Measurements from ENCODE around the gene PALD1. TPM values are rescaled to one million over a fixed set of nuclear protein-coding genes. Genes with fewer than 3 reads are reported as not detected.

The PALD1 gene
- polyA plus RNA-seq, 1 donor from 2014 or later: 0.08 TPM

DNA sequence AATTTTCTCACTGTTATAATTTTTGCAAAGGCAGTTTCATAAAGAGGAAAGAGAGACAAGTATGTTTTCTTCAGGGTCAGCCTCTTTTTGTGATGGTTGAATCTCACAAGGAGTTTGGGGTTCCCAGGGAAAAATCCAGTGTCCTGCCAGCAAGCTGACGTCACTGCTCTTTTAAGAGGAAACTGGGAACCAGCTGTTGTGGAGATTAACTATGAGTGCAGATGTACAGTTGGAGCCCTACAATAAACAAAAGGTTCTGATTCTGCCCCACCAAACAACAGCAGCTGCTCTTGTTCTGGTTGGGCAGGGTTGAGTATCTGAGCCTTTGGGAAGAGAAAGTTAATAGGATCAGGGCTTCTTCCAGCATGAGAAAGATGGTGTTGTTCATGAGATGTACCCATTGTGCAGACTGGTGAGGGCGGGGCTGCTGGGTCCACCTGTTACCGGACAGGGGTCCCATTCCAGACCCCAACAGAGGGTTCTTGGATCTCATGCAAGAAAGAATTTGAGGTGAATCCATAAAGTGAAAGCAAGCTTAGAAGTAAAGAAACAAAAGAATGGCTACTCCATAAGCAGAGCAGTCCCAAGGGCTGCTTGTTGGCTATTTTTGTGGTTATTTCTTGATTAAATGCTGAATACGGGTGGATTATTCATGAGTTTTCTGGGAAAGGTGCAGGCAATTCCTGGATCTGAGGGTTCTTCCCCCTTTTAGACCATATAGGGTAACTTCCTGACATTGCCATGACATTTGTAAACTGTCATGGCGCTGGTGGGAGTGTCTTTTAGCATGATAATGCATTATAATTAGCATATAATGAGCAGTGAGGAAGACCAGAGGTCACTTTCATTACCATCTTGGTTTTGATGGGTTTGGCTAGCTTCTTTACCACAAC is 111.4 kb downstream of the PALD1 start:
- H3K27me3 Mint-ChIP-seq: peaks cover 21% of the 10 kb centered on the region
- H3K27ac Mint-ChIP-seq: no peak overlapping the region
- H3K4me1 Mint-ChIP-seq: peaks cover 0 to 6% (median 4%) of the 10 kb centered on the region in 3 donors
- H3K9me3 Mint-ChIP-seq: no peaks in the 10 kb centered on the region
- no peak overlapping the region for H3K4me3 Mint-ChIP-seq
- H3K36me3 Mint-ChIP-seq: no peaks in the 10 kb centered on the region

GRCh38 chr10:70590655-70591416 is 112.3 kb downstream of the PALD1 start:
- Mint-ChIP-seq H3K27me3 (peaks cover 21% of the 10 kb centered on the region), H3K4me3 (no peak overlapping the region), H3K4me1 (peaks cover 0 to 6% (median 4%) of the 10 kb centered on the region in 3 donors), H3K9me3 (no peaks in the 10 kb centered on the region), H3K36me3 (no peaks in the 10 kb centered on the region), H3K27ac (no peak overlapping the region)

DNA sequence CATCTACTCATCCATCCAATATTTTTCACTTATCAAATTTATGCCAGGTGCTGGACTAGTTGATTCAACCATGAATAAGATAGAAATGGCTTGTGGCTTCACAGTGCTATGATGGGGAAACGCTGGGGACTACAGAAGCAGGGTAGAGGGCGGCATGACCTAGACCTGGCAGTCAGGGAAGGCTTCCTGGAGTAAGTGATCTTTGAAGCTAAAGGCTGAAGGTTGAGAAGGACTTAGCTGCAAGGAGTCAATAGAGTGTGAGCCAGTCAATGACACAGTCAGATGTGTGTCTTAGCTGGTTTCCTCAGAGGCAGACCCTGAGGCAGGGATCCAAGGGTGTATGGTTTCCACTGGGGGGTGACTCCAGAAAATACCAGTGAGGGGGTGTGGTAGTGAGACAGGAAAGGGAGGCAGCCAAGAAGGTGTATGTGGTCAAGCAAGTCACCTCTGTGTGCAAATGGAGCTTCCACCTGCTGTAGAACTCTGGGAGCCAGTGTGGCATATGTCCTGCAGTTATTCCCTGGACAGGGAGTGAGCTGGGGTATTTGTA is 113.7 kb downstream of the PALD1 start:
- H3K36me3 Mint-ChIP-seq: no peaks in the 10 kb centered on the region
- H3K27me3 Mint-ChIP-seq: peaks cover 21% of the 10 kb centered on the region
- peak overlapping the region in 1 of 4 donors; percentile 10 for H3K4me3 Mint-ChIP-seq
- no peaks in the 10 kb centered on the region for H3K9me3 Mint-ChIP-seq
- H3K4me1 Mint-ChIP-seq: peaks cover 0 to 6% (median 4%) of the 10 kb centered on the region in 3 donors
- no peak overlapping the region for H3K27ac Mint-ChIP-seq

GRCh38 chr10:70592746-70593512 is 114.4 kb downstream of the PALD1 start:
- H3K27ac Mint-ChIP-seq: no peak overlapping the region
- no peaks in the 10 kb centered on the region for H3K36me3 Mint-ChIP-seq
- H3K27me3 Mint-ChIP-seq: peaks cover 21% of the 10 kb centered on the region
- H3K4me3 Mint-ChIP-seq: no peak overlapping the region
- H3K9me3 Mint-ChIP-seq: no peaks in the 10 kb centered on the region
- peaks cover 0 to 6% (median 4%) of the 10 kb centered on the region in 3 donors for H3K4me1 Mint-ChIP-seq

GRCh38 chr10:70593513-70593890 is 114.9 kb downstream of the PALD1 start:
- Mint-ChIP-seq H3K27me3 (peaks cover 21% of the 10 kb centered on the region), H3K4me3 (no peak overlapping the region), H3K36me3 (no peaks in the 10 kb centered on the region), H3K27ac (no peak overlapping the region), H3K4me1 (peaks cover 0 to 4% (median 4%) of the 10 kb centered on the region in 3 donors), H3K9me3 (no peaks in the 10 kb centered on the region)

GRCh38 chr10:70594161-70594560 is 115.6 kb downstream of the PALD1 start:
- H3K9me3 Mint-ChIP-seq: no peaks in the 10 kb centered on the region
- H3K27me3 Mint-ChIP-seq: peaks cover 19% of the 10 kb centered on the region
- no peaks in the 10 kb centered on the region for H3K36me3 Mint-ChIP-seq
- no peak overlapping the region for H3K4me3 Mint-ChIP-seq
- peaks cover 0 to 4% (median 4%) of the 10 kb centered on the region in 3 donors for H3K4me1 Mint-ChIP-seq
- peak overlapping the region in 1 of 3 donors; percentile 59 for H3K27ac Mint-ChIP-seq

DNA sequence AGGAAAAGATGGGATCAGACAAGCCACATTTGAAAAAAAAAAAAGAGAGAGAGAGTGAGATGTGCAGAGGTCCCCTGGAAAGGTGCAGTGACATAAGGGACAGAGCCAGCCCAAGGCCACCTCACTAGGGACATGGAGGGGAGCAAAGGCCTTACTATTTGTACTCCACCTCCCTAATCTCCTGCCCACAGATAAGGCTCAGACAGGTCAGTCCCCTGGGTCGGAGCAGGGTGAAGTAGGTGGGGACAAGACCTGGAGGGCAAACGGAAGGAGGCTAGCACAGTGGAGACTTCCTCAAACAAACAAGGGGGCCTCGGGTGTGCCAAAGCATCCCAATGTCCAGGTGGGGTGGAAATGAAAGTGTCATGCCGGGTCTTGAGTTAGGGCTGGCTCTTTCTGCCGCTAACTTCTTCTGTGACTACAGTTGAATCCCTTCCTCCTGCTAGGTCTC is 117.0 kb downstream of the PALD1 start:
- Mint-ChIP-seq H3K4me1 (peaks cover 0 to 4% (median 4%) of the 10 kb centered on the region in 3 donors), H3K36me3 (no peaks in the 10 kb centered on the region), H3K9me3 (no peaks in the 10 kb centered on the region), H3K27ac (no peak overlapping the region), H3K4me3 (peak overlapping the region in 1 of 4 donors; percentile 49), H3K27me3 (peaks cover 12% of the 10 kb centered on the region)

DNA sequence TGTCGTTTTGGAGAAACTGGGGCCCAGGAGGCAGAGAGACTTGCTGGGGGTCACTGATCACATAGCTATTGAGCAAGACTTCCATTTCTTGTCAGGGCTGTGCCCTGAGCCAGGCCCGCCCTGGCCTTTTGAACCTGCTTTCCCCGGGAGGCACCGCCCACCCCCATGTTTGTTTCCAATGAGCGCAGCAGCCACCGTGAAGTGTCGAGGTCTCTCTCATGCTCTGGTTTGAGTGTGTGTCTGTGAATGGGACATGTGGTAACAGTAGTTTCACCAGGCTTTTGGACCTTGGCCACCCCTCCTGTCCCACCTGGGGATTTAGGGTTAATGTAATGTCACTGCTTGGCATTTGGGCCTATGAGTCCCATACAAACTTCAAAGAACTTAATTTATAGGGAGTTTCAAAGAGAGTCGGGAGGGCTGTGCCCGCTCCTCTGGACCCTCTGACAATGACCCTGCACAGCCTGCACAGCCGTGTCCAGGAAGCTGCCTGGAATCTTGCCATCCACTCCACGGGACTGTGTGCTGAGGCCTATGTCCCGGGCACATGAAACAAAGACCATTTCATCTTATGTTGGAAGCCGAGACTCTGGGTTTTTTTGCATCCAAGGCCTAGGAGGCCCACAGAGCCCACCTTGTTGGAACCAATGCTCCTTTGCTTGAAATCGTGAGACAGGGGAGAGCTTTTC is 117.7 kb downstream of the PALD1 start:
- H3K9me3 Mint-ChIP-seq: no peaks in the 10 kb centered on the region
- H3K36me3 Mint-ChIP-seq: no peaks in the 10 kb centered on the region
- H3K4me1 Mint-ChIP-seq: peaks cover 0 to 4% (median 4%) of the 10 kb centered on the region in 3 donors
- no peak overlapping the region for H3K4me3 Mint-ChIP-seq
- H3K27ac Mint-ChIP-seq: peak overlapping the region in 1 of 3 donors; percentile 25
- H3K27me3 Mint-ChIP-seq: peaks cover 8% of the 10 kb centered on the region

GRCh38 chr10:70596860-70597809 is 118.6 kb downstream of the PALD1 start:
- Mint-ChIP-seq H3K4me1 (peaks cover 0 to 4% (median 4%) of the 10 kb centered on the region in 3 donors), H3K36me3 (no peaks in the 10 kb centered on the region), H3K4me3 (no peak overlapping the region), H3K27ac (peak overlapping the region in 1 of 3 donors; percentile 80), H3K27me3 (peaks cover 7% of the 10 kb centered on the region), H3K9me3 (no peaks in the 10 kb centered on the region)

- H3K4me3 Mint-ChIP-seq: no peak overlapping the region
- no peaks in the 10 kb centered on the region for H3K36me3 Mint-ChIP-seq
- H3K9me3 Mint-ChIP-seq: no peaks in the 10 kb centered on the region
- peaks cover 0 to 4% (median 2%) of the 10 kb centered on the region in 3 donors for H3K4me1 Mint-ChIP-seq
- peaks cover 2% of the 10 kb centered on the region for H3K27me3 Mint-ChIP-seq
- H3K27ac Mint-ChIP-seq: peak overlapping the region in 1 of 3 donors; percentile 80
Observed at GRCh38 chr10:70597856-70598815, 119.6 kb downstream of the PALD1 start.

DNA sequence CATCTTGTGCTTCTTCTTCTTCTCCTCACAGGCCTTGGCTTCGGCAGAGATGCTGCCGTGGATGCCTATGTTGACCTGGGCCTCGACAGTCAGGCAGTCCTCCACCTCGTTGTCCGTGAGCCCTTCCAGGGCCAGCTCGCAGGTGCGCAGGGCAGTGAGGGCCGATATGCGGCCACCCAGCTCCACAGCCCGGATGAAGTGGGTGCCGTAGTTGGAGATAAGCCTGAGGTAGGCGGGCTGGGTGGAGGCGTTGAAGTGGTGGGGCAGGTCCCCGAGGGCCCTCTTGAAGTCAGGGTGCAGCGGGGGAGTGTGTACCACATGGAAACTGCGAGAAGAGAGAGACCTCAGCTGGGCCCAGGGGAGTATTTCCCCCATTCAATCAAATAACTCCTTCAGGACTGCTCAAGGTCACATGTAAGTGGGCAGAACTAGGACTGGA is 120.3 kb downstream of the PALD1 start:
- no peaks in the 10 kb centered on the region for H3K36me3 Mint-ChIP-seq
- H3K4me1 Mint-ChIP-seq: peaks cover 0 to 4% (median 2%) of the 10 kb centered on the region in 3 donors
- H3K4me3 Mint-ChIP-seq: peak overlapping the region in 1 of 4 donors; percentile 49
- H3K9me3 Mint-ChIP-seq: no peaks in the 10 kb centered on the region
- peak overlapping the region in 2 of 3 donors; percentile 46 to 80 for H3K27ac Mint-ChIP-seq
- H3K27me3 Mint-ChIP-seq: peaks cover 2% of the 10 kb centered on the region

DNA sequence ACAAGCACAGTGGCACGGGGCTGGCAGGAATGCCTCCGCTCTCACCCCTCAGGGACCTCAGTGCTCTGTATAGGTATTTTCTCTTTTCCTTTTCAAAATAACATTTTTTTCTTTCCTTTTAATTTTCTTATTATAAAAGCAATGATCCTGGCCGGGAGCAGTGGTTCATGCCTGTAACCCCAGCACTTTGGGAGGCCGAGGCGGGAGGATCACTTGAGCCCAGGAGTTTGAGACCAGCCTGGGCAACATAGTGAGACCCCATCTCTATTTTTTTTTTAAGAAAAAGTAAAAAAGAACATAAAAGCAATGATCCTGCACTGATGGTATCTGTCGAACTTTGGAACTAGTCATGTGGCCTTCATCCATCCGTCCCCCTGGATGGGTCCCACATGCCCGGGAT is 120.8 kb downstream of the PALD1 start:
- no peaks in the 10 kb centered on the region for H3K36me3 Mint-ChIP-seq
- no peaks in the 10 kb centered on the region for H3K27me3 Mint-ChIP-seq
- H3K4me3 Mint-ChIP-seq: peak overlapping the region in 1 of 4 donors; percentile 73
- H3K9me3 Mint-ChIP-seq: no peaks in the 10 kb centered on the region
- H3K27ac Mint-ChIP-seq: no peak overlapping the region
- peaks cover 0 to 4% (median 2%) of the 10 kb centered on the region in 3 donors for H3K4me1 Mint-ChIP-seq
